GM12891 (cell line): Measurements from ENCODE around the gene KRT1.

Experiments used
- POLR2A ChIP-seq: IDR thresholded peaks from 2 replicates; pipeline ENCODE4 v1.6.1; 2011; ENCODE audit warnings: low read depth, low read length, control low read depth
- POLR2AphosphoS5 ChIP-seq: IDR thresholded peaks from 2 replicates; pipeline ENCODE4 v1.6.1; 2011; ENCODE audit warnings: low read depth, low read length, control low read depth
- POU2F2 ChIP-seq: IDR thresholded peaks from 2 replicates; pipeline ENCODE4 v1.6.1; 2011; ENCODE audit warnings: low read depth, mild to moderate bottlenecking, control low read depth, low read length, moderate library complexity
- SPI1 ChIP-seq: IDR thresholded peaks from 2 replicates; pipeline ENCODE4 v1.6.1; 2011; ENCODE audit warnings: low read depth, low read length, control low read depth
- TAF1 ChIP-seq: IDR thresholded peaks from 2 replicates; pipeline ENCODE4 v1.6.1; 2011; ENCODE audit warnings: low read depth, low read length, control low read depth

GRCh38 chr12:52634266-52635056 lies 45.7 kb downstream of the KRT1 start:
- TF ChIP-seq SPI1: no peak
- TF ChIP-seq POLR2A: no peak
- no peak for TF ChIP-seq POLR2AphosphoS5
- no peak for TF ChIP-seq TAF1
- TF ChIP-seq POU2F2: no peak
